ENCODE results near the gene WDFY3.

DNA sequence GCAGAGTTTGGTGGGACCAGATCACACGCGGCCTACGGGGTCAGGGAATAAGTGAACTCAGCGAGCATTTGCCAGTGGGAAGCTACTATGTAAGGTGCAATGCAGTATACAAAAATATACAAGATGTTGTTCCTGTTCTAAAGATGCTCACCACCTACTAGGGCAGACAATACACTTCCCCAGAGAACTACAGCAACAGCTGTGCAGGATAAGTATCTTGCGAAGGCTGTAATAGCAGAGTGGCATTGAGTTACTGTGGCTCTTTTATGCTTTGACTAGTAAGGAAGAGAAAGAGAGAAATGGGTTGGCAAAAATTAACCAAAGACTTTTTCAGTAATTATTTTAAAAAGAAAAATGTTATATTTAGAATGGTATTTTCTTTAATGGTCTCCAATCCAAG is 322.4 kb downstream of the WDFY3 start:
- TF ChIP-seq POLR2A (IDR thresholded peaks at IDR 0.05) (no peak), EP300 (IDR thresholded peaks at IDR 0.05) (no peak)
- TF ChIP-seq, protein P1, sequence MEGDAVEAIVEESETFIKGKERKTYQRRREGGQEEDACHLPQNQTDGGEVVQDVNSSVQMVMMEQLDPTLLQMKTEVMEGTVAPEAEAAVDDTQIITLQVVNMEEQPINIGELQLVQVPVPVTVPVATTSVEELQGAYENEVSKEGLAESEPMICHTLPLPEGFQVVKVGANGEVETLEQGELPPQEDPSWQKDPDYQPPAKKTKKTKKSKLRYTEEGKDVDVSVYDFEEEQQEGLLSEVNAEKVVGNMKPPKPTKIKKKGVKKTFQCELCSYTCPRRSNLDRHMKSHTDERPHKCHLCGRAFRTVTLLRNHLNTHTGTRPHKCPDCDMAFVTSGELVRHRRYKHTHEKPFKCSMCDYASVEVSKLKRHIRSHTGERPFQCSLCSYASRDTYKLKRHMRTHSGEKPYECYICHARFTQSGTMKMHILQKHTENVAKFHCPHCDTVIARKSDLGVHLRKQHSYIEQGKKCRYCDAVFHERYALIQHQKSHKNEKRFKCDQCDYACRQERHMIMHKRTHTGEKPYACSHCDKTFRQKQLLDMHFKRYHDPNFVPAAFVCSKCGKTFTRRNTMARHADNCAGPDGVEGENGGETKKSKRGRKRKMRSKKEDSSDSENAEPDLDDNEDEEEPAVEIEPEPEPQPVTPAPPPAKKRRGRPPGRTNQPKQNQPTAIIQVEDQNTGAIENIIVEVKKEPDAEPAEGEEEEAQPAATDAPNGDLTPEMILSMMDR (IDR thresholded peaks at IDR 0.05): no peak

All from sigmoid colon (tissue), 4 donors.